ENCODE data around the gene EFNA2.

- TF ChIP-seq POLR2A (IDR thresholded peaks at IDR 0.05) (no peak), CTCF (IDR thresholded peaks at IDR 0.05) (no peak)
Measured at GRCh38 chr19:1258707-1259205, 26.9 kb upstream of the EFNA2 start.
